HuH-7.5 (cell line): ENCODE measurements around the gene PIM3.
A peak's percentile ranks its signal among the peaks of the same experiment; 100 is the strongest.

Source experiments
- DNase-seq: peaks from one replicate; pipeline ENCODE4 v3.0.0; 2011; ENCODE audit warnings: low spot score

PIM3 gene

GRCh38 chr22:49955581-49956417 is 4.8 kb upstream of the PIM3 start:
- DNase-seq, result no peak

- no peak for DNase-seq
Observed at GRCh38 chr22:49956418-49956770, 4.2 kb upstream of the PIM3 start.

GRCh38 chr22:49956914-49957825 is 3.4 kb upstream of the PIM3 start:
- DNase-seq, result no peak

GRCh38 chr22:49957826-49958365 is 2.7 kb upstream of the PIM3 start:
- no peak for DNase-seq

GRCh38 chr22:49958366-49958921 is 2.1 kb upstream of the PIM3 start:
- DNase-seq, result no peak

GRCh38 chr22:49958931-49959781 is 1.4 kb upstream of the PIM3 start:
- no peak for DNase-seq

GRCh38 chr22:49959782-49960158 is 802 bp upstream of the PIM3 start:
- peak; percentile 87 for DNase-seq

GRCh38 chr22:49961005-49961600 is 531 bp downstream of the PIM3 start:
- DNase-seq, result no peak

- DNase-seq, result no peak
Observed at GRCh38 chr22:49961601-49962011, 1.0 kb downstream of the PIM3 start.

GRCh38 chr22:49962012-49962750 is 1.6 kb downstream of the PIM3 start:
- DNase-seq, result peak; percentile 96

- DNase-seq, result no peak
Observed at GRCh38 chr22:49962751-49963646, 2.4 kb downstream of the PIM3 start.

GRCh38 chr22:49963647-49964026 is 3.1 kb downstream of the PIM3 start:
- no peak for DNase-seq

GRCh38 chr22:49964136-49965090 is 3.8 kb downstream of the PIM3 start:
- DNase-seq, result no peak

GRCh38 chr22:49965091-49966040 is 4.8 kb downstream of the PIM3 start:
- no peak for DNase-seq

- DNase-seq, result no peak
Observed at GRCh38 chr22:49966041-49966773, 5.6 kb downstream of the PIM3 start.
